IPS DF 4.7 (cell line): Measurements from ENCODE around the gene MEIOC.

ENCODE experiments used
- DNase-seq: peaks from one replicate; pipeline ENCODE4 v3.0.0-alpha.2; 2013; ENCODE audit warnings: low spot score; ENCODE audit errors: extremely low read depth

The MEIOC gene

GRCh38 chr17:44707755-44708400, 51.6 kb downstream of the MEIOC start:
- DNase-seq = no peak

GRCh38 chr17:44708401-44709263, 52.4 kb downstream of the MEIOC start, which contains the start of gene DBF4B:
Gene DBF4B (plus strand): TSS chr17:44708665. CDS start chr17:44708821, 156 bp downstream.
- peak; percentile 89 for DNase-seq

DNA sequence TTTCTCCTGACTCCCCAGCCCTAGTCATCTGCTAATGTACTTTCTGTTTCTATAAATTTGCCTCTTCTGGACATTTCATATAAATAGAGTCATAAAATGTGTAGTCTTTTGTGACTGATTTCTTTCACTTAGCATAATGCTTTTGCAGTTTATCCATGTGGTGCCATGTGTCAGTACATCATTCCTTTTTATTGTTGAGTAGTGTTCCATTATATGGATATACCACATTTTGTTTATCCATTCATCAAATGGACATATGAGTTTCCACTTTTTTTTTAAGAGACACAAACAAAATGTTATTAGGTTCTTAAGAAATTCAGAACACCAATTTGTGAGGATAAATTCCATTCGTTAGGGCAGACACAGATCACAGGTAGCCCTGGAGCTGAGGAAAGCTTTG, 63.2 kb downstream of the MEIOC start:
- DNase-seq = no peak

- no peak for DNase-seq
These were observed 66.0 kb downstream of the MEIOC start for GRCh38 chr17:44722254-44722653.
